Loucy (cell line): ENCODE data around the gene FAM25G.

Source experiments
- EZH2phosphoT487 ChIP-seq: fragments of 200-600 bp; IDR thresholded peaks from 2 replicates; pipeline ENCODE4 v1.6.1; 2018; ENCODE audit warnings: antibody characterized with exemption, mild to moderate bottlenecking, moderate library complexity, borderline replicate concordance
- TF ChIP-seq, protein P1 (sequence below): fragments of 200-600 bp; sonication (generic); conservative IDR thresholded peaks from 2 replicates; pipeline ENCODE4 v1.5.1; 2014; ENCODE audit warnings: mild to moderate bottlenecking, antibody characterized with exemption, low read length

DNA sequence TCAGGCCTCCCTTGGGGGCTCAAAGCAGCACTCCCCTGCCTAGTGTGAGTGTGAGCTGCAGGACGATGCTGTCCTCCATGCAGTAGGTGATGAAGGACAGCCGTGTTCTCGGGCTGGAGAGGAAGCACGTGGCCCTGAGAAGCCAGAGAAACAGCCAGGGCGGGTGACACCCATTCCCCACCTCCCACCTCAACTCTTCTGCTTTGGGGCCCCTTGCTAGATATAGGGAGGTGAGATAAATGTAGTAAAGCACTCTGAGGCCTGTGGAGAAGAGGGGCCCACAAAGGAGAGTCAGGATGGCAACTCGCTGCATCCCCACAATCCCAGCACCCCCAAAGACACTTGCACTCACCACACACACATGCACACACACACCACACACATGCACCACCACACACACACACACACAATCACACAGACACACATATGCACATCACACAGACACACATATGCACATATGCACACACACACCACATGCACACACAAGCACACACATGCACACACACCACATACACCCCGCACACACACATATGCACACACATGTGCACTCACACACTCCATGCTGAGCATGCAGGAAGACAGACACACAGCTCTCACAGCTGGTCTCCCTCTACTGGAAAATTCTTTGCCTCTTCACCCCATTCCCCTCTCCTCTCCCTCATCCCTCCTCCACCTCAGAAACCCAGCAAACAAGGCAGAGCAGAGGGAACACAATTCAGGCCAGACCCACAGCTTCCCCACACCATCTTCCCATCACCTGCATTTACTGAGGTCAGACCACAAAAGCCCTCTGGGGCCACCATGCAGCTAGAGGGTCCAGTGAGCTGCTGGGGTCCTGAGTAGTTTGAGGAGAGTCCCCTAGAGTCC is 38.1 kb downstream of the FAM25G start:
- TF ChIP-seq, protein P1, sequence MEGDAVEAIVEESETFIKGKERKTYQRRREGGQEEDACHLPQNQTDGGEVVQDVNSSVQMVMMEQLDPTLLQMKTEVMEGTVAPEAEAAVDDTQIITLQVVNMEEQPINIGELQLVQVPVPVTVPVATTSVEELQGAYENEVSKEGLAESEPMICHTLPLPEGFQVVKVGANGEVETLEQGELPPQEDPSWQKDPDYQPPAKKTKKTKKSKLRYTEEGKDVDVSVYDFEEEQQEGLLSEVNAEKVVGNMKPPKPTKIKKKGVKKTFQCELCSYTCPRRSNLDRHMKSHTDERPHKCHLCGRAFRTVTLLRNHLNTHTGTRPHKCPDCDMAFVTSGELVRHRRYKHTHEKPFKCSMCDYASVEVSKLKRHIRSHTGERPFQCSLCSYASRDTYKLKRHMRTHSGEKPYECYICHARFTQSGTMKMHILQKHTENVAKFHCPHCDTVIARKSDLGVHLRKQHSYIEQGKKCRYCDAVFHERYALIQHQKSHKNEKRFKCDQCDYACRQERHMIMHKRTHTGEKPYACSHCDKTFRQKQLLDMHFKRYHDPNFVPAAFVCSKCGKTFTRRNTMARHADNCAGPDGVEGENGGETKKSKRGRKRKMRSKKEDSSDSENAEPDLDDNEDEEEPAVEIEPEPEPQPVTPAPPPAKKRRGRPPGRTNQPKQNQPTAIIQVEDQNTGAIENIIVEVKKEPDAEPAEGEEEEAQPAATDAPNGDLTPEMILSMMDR, result no peak
- no peak for TF ChIP-seq EZH2phosphoT487
